Body of pancreas (tissue), 4 donors: Measurements from ENCODE around the gene NCK1.

Experiments
- CTCF ChIP-seq, 7 experiments: fragments of 450-650 bp in 4 of 7; fragments of 200-600 bp in 3 of 7; sonication (generic) in 3 of 7; IDR thresholded peaks; one replicate each; pipeline ENCODE4 v1.5.1; 2016 to 2019; ENCODE audit warnings: antibody characterized with exemption in 7 of 7
- POLR2A ChIP-seq, 3 donors: fragments of 450-650 bp; IDR thresholded peaks; one replicate each; pipeline ENCODE4 v1.6.1; 2016; ENCODE audit warnings: antibody characterized with exemption in 3 of 3, mild to moderate bottlenecking in 2 of 3

- TF ChIP-seq CTCF (IDR thresholded peaks at IDR 0.05) = no peak
- no peak for TF ChIP-seq POLR2A (IDR thresholded peaks at IDR 0.05)
Measured at GRCh38 chr3:136962927-136963326, 100.9 kb downstream of the NCK1 start.
